CD14-positive monocyte (primary cell): Measurements from ENCODE around the gene NABP1. TPM values are rescaled to one million over a fixed set of nuclear protein-coding genes. Genes with fewer than 3 reads are reported as not detected.

Experiments
- DNase-seq, 3 donors: peaks; one replicate each; pipeline ENCODE4 v3.0.0-alpha.2; 2011 to 2022
- H2AFZ ChIP-seq: 2 replicates; pipeline ENCODE4 v1.6.0; 2012; ENCODE audit warnings: mild to moderate bottlenecking, low read depth, low read length, inconsistent platforms; ENCODE audit not compliant: insufficient read depth, poor library complexity, severe bottlenecking
- H3K27ac ChIP-seq, 2 donors: 1 replicate in 1 of 2; 2 replicates in 1 of 2; pipeline ENCODE4 v1.5.1; 2012 to 2013; ENCODE audit warnings: low read length in 2 of 2, control low read depth in 1 of 2, inconsistent platforms in 1 of 2, low read depth in 1 of 2, mild to moderate bottlenecking in 1 of 2
- H3K27me3 ChIP-seq, 2 donors: one replicate each; pipeline versions ENCODE4 v1.6.0 to v1.6.1; 2011 to 2013; ENCODE audit warnings: low read length in 2 of 2; ENCODE audit not compliant: control insufficient read depth in 2 of 2, insufficient read depth in 2 of 2
- H3K36me3 ChIP-seq, 2 donors: replicated peaks in 1 of 2; 1 replicate in 1 of 2; 2 replicates in 1 of 2; pipeline versions ENCODE4 v1.5.1 to v1.6.1; 2012 to 2013; ENCODE audit warnings: low read length in 2 of 2, control low read depth in 1 of 2, inconsistent platforms in 1 of 2, mild to moderate bottlenecking in 1 of 2; ENCODE audit not compliant: insufficient read depth in 2 of 2, control insufficient read depth in 1 of 2
- H3K4me1 ChIP-seq, 2 donors: 1 replicate in 1 of 2; 2 replicates in 1 of 2; pipeline versions ENCODE4 v1.5.1 to v1.6.1; 2012 to 2013; ENCODE audit warnings: low read length in 2 of 2, control low read depth in 1 of 2, inconsistent platforms in 1 of 2, mild to moderate bottlenecking in 1 of 2, moderate library complexity in 1 of 2; ENCODE audit not compliant: insufficient read depth in 2 of 2, control insufficient read depth in 1 of 2
- H3K4me2 ChIP-seq: replicated peaks from 2 replicates; pipeline ENCODE3; 2012; ENCODE audit warnings: low read length, moderate library complexity, mild to moderate bottlenecking; ENCODE audit not compliant: poor library complexity, severe bottlenecking; ENCODE audit errors: extremely low read depth
- H3K4me3 ChIP-seq, 3 experiments: fragments of 200-600 bp in 1 of 3; sonication (generic) in 1 of 3; replicated peaks in 1 of 3; 1 replicate in 2 of 3; 2 replicates in 1 of 3; pipeline ENCODE4 v1.5.1; 2011 to 2013; ENCODE audit warnings: low read length in 3 of 3, mild to moderate bottlenecking in 3 of 3, control low read depth in 2 of 3, low read depth in 2 of 3, inconsistent platforms in 1 of 3, moderate library complexity in 1 of 3
- H3K79me2 ChIP-seq: 2 replicates; pipeline ENCODE4 v1.6.0; 2012; ENCODE audit warnings: mild to moderate bottlenecking, control low read depth, inconsistent platforms, low read length, moderate library complexity; ENCODE audit not compliant: insufficient read depth
- H3K9ac ChIP-seq: 2 replicates; pipeline ENCODE4 v1.6.0; 2017; ENCODE audit warnings: low read length, mild to moderate bottlenecking; ENCODE audit not compliant: insufficient read depth, poor library complexity, severe bottlenecking
- H3K9me3 ChIP-seq, 2 donors: replicated peaks in 1 of 2; 1 replicate in 1 of 2; 2 replicates in 1 of 2; pipeline versions ENCODE4 v1.5.1 to v1.6.1; 2012 to 2013; ENCODE audit warnings: low read length in 2 of 2, control low read depth in 1 of 2; ENCODE audit not compliant: control insufficient read depth in 1 of 2, insufficient read depth in 1 of 2
- H4K20me1 ChIP-seq: 2 replicates; pipeline ENCODE4 v1.6.0; 2012; ENCODE audit warnings: mild to moderate bottlenecking, low read length, control low read depth, moderate library complexity; ENCODE audit not compliant: insufficient read depth
- H3K27ac Mint-ChIP-seq, 7 donors: one replicate each; pipeline ENCODE4 v1.8.0; 2020; ENCODE audit warnings: mild to moderate bottlenecking in 7 of 7, mixed read lengths in 7 of 7, moderate library complexity in 6 of 7, inconsistent platforms in 2 of 7
- H3K27me3 Mint-ChIP-seq, 3 donors: one replicate each; pipeline ENCODE4 v1.8.0; 2021 to 2022; ENCODE audit warnings: low read depth in 3 of 3, mild to moderate bottlenecking in 3 of 3, mixed read lengths in 3 of 3, moderate library complexity in 3 of 3, inconsistent platforms in 1 of 3
- H3K36me3 Mint-ChIP-seq, 2 donors: one replicate each; pipeline ENCODE4 v1.8.0; 2020; ENCODE audit warnings: mixed read lengths in 2 of 2, inconsistent platforms in 1 of 2, mild to moderate bottlenecking in 1 of 2
- H3K4me1 Mint-ChIP-seq: one replicate; pipeline ENCODE4 v1.8.0; 2020; ENCODE audit warnings: mild to moderate bottlenecking, mixed read lengths
- H3K4me3 Mint-ChIP-seq, 2 donors: one replicate each; pipeline ENCODE4 v1.8.0; 2020; ENCODE audit warnings: mild to moderate bottlenecking in 2 of 2, mixed read lengths in 2 of 2, moderate library complexity in 1 of 2
- H3K9me3 Mint-ChIP-seq, 7 donors: one replicate each; pipeline ENCODE4 v1.8.0; 2020 to 2022; ENCODE audit warnings: mixed read lengths in 7 of 7, mild to moderate bottlenecking in 6 of 7, moderate library complexity in 6 of 7, inconsistent platforms in 2 of 7
- CTCF ChIP-seq: fragments of 200-600 bp; IDR thresholded peaks from one replicate; pipeline ENCODE4 v1.8.0; 2022; ENCODE audit warnings: antibody characterized with exemption, mild to moderate bottlenecking
- WGBS: methylation state at CpG from one replicate; pipeline ENCODE4 v1.1.5; 2013; ENCODE audit warnings: missing lambda C conversion rate; ENCODE audit not compliant: insufficient coverage; 5-methylcytosine and 5-hydroxymethylcytosine counted together
- intact Hi-C, 2 donors: fragments of 100-400 bp; cut with micrococcal nuclease; formaldehyde crosslinking; loops; one replicate each; pipeline versions ENCODE4 v1.15.0 to v1.15.1; 2023
- polyA plus RNA-seq, 3 donors: library from polyadenylated mRNA; depleted of rRNA in 1 of 3; unstranded in 2 of 3; stranded (reverse) in 1 of 3; fragments of 300-500 nt in 2 of 3; fragments of >200 nt in 1 of 3; fragmentation: Illumina TruSeq in 2 of 3; gene quantifications; 1 replicate in 2 of 3; 2 replicates in 1 of 3; pipeline ENCODE4 v1.2.3, GENCODE V29; 2012 to 2021

The NABP1 gene
- polyA plus RNA-seq, 3 donors, result 8.0 to 20.7 (median 13.3) TPM

GRCh38 chr2:191629976-191630712 is 47.8 kb upstream of the NABP1 start:
- no peak for DNase-seq
- Histone ChIP-seq H4K20me1 (no peaks in the 10 kb centered on the region), H3K36me3 (no peaks in the 10 kb centered on the region), H3K27ac (no peak overlapping the region), H3K4me1 (peaks cover 11 to 15% of the 10 kb centered on the region in 2 donors), H3K79me2 (no peaks in the 10 kb centered on the region), H3K9ac (no peak overlapping the region), H3K27me3 (no peaks in the 10 kb centered on the region), H3K4me2 (no peak overlapping the region), H3K4me3 (no peak overlapping the region), H3K9me3 (no peaks in the 10 kb centered on the region), H2AFZ (no peak overlapping the region)
- no peak for TF ChIP-seq CTCF
- intact Hi-C loops, result loop anchor here in 1 of 2 donors (10.0 kb wide), 1 partner anchor 55 kb away; no protein-coding TSS in a partner anchor
- Mint-ChIP-seq H3K36me3 (no peaks in the 10 kb centered on the region), H3K4me3 (no peak overlapping the region), H3K27ac (no peak overlapping the region), H3K27me3 (peaks cover 0 to 3% (median 0%) of the 10 kb centered on the region in 3 donors), H3K4me1 (peaks cover 24% of the 10 kb centered on the region), H3K9me3 (peaks cover 0 to under 1% (median 0%) of the 10 kb centered on the region in 7 donors)
- WGBS, result no CpG with 5 or more reads among the region's 1 CpG

- H2AFZ ChIP-seq, result no peak overlapping the region
- H3K4me2 ChIP-seq, result no peak overlapping the region
- no peak overlapping the region for H3K4me3 ChIP-seq
- Mint-ChIP-seq H3K27ac (peak overlapping the region in 2 of 7 donors; percentile 20 to 41), H3K4me3 (no peak overlapping the region), H3K27me3 (peaks cover 0 to 3% (median 0%) of the 10 kb centered on the region in 3 donors), H3K4me1 (peaks cover 14% of the 10 kb centered on the region), H3K36me3 (no peaks in the 10 kb centered on the region), H3K9me3 (no peaks in the 10 kb centered on the region)
- no CpG with 5 or more reads among the region's 1 CpG for WGBS
- H3K27ac ChIP-seq, result no peak overlapping the region
- H4K20me1 ChIP-seq, result no peaks in the 10 kb centered on the region
- H3K4me1 ChIP-seq, result peaks cover 3 to 7% of the 10 kb centered on the region in 2 donors
- H3K9me3 ChIP-seq, result no peaks in the 10 kb centered on the region
- no peak overlapping the region for H3K9ac ChIP-seq
- no peak for TF ChIP-seq CTCF
- H3K36me3 ChIP-seq, result no peaks in the 10 kb centered on the region
- no peaks in the 10 kb centered on the region for H3K27me3 ChIP-seq
- H3K79me2 ChIP-seq, result no peaks in the 10 kb centered on the region
- intact Hi-C loops, result loop anchor here in 1 of 2 donors (10.0 kb wide), 1 partner anchor 57 kb away; no protein-coding TSS in a partner anchor
- DNase-seq, result peak in 1 of 3 donors; percentile 23
Measured at GRCh38 chr2:191631754-191632153, 46.2 kb upstream of the NABP1 start.
